Calu3 (cell line): ENCODE results near the gene NUP93. TPM values are rescaled to one million over a fixed set of nuclear protein-coding genes. Genes with fewer than 3 reads are reported as not detected.
"Not testable (repeated sequence)": the region's sequence is repeated elsewhere in the genome, so short reads cannot be mapped to it uniquely, and the experiment has no call there.

Experiments
- BruUV-seq: library from RNA; stranded (reverse); fragments of 400-500 nt; replicated peaks from 2 replicates; lab custom pipeline; 2021; lab: Mats Ljungman, UMichigan
- CTCF ChIA-PET: fragments of 300-600 bp; sonication (Branson Sonifier 250); formaldehyde crosslinking; loops from one replicate; lab custom pipeline; 2022; ENCODE audit warnings: antibody characterized with exemption; lab: Charles Lee
- DNase-seq: peaks from one replicate; pipeline ENCODE4 v3.0.0; 2022
- H3K27ac Mint-ChIP-seq: one replicate; pipeline ENCODE4 v1.8.0; 2022; ENCODE audit warnings: mixed read lengths; ENCODE audit not compliant: unreplicated experiment
- H3K27me3 Mint-ChIP-seq: one replicate; pipeline ENCODE4 v1.8.0; 2022; ENCODE audit warnings: mixed read lengths; ENCODE audit not compliant: unreplicated experiment
- H3K36me3 Mint-ChIP-seq: one replicate; pipeline ENCODE4 v1.8.0; 2022; ENCODE audit warnings: mild to moderate bottlenecking, moderate library complexity, mixed read lengths; ENCODE audit not compliant: insufficient read depth, unreplicated experiment
- H3K4me1 Mint-ChIP-seq: one replicate; pipeline ENCODE4 v1.8.0; 2022; ENCODE audit warnings: mild to moderate bottlenecking, low read depth, mixed read lengths; ENCODE audit not compliant: unreplicated experiment
- H3K4me3 Mint-ChIP-seq: one replicate; pipeline ENCODE4 v1.8.0; 2022; ENCODE audit warnings: mild to moderate bottlenecking, low read depth, moderate library complexity, mixed read lengths; ENCODE audit not compliant: unreplicated experiment
- H3K9me3 Mint-ChIP-seq: one replicate; pipeline ENCODE4 v1.8.0; 2022; ENCODE audit warnings: low read depth, mixed read lengths; ENCODE audit not compliant: unreplicated experiment
- CTCF ChIP-seq: fragments of 200-600 bp; IDR thresholded peaks from one replicate; pipeline ENCODE4 v1.8.0; 2022; ENCODE audit warnings: antibody characterized with exemption; ENCODE audit not compliant: unreplicated experiment
- intact Hi-C: fragments of 100-400 bp; cut with micrococcal nuclease; formaldehyde crosslinking; loops from one replicate; pipeline ENCODE4 v1.10.0; 2022; ENCODE audit not compliant: unreplicated experiment
- total RNA-seq: library from RNA; stranded (reverse); gene quantifications from 2 replicates; pipeline ENCODE4 v1.2.3, GENCODE V29; 2022

The NUP93 gene
- total RNA-seq, 1 experiment from 2014 or later: 120 TPM

- CTCF ChIA-PET: no interaction called here
- peaks cover 19% of the 10 kb centered on the region for H3K27me3 Mint-ChIP-seq
- BruUV-seq: no TSS peak
- intact Hi-C loops: no loop called here
- TF ChIP-seq CTCF: no peak
- no peak overlapping the region for H3K4me3 Mint-ChIP-seq
- H3K27ac Mint-ChIP-seq: no peak overlapping the region
- H3K36me3 Mint-ChIP-seq: no peaks in the 10 kb centered on the region
- no peaks in the 10 kb centered on the region for H3K9me3 Mint-ChIP-seq
- DNase-seq: no peak
- H3K4me1 Mint-ChIP-seq: no peaks in the 10 kb centered on the region
Observed at GRCh38 chr16:56716761-56717160, 13.2 kb upstream of the NUP93 start.

- H3K27me3 Mint-ChIP-seq: peaks cover 21% of the 10 kb centered on the region
Observed at GRCh38 chr16:56717532-56717931, 12.4 kb upstream of the NUP93 start.

GRCh38 chr16:56722200-56722842 lies 7.6 kb upstream of the NUP93 start:
- BruUV-seq: no TSS peak
- CTCF ChIA-PET: no interaction called here
- TF ChIP-seq CTCF: no peak
- peaks cover 13% of the 10 kb centered on the region for H3K27me3 Mint-ChIP-seq
- no peak for DNase-seq
- H3K4me1 Mint-ChIP-seq: no peaks in the 10 kb centered on the region
- intact Hi-C loops: no loop called here
- no peak overlapping the region for H3K4me3 Mint-ChIP-seq
- no peak overlapping the region for H3K27ac Mint-ChIP-seq
- H3K36me3 Mint-ChIP-seq: no peaks in the 10 kb centered on the region
- H3K9me3 Mint-ChIP-seq: no peaks in the 10 kb centered on the region

More at GRCh38 chr16:56717532-56717931, 12.4 kb upstream of the NUP93 start:
- H3K9me3 Mint-ChIP-seq, H3K36me3 Mint-ChIP-seq, BruUV-seq, H3K27ac Mint-ChIP-seq, DNase-seq, H3K4me3 Mint-ChIP-seq, CTCF ChIA-PET, H3K4me1 Mint-ChIP-seq, intact Hi-C loops: not testable (repeated sequence)

- DNase-seq: no peak
- H3K4me1 Mint-ChIP-seq: peaks cover 6% of the 10 kb centered on the region
- CTCF ChIA-PET: interaction anchor here (0.5 to 1.0 kb wide), 2 partner anchors 9 to 198 kb away, joined by 3 to 4 read pairs; no protein-coding TSS in a partner anchor
- no TSS peak for BruUV-seq
- H3K27ac Mint-ChIP-seq: no peak overlapping the region
- no peaks in the 10 kb centered on the region for H3K36me3 Mint-ChIP-seq
- no peak for TF ChIP-seq CTCF
- peaks cover 13% of the 10 kb centered on the region for H3K27me3 Mint-ChIP-seq
- H3K4me3 Mint-ChIP-seq: no peak overlapping the region
- intact Hi-C loops: no loop called here
- no peaks in the 10 kb centered on the region for H3K9me3 Mint-ChIP-seq
Observed at GRCh38 chr16:56724191-56724590, 5.7 kb upstream of the NUP93 start.

- Mint-ChIP-seq H3K27me3 (peaks cover 13% of the 10 kb centered on the region), H3K4me3 (no peak overlapping the region), H3K4me1 (peaks cover 13% of the 10 kb centered on the region), H3K36me3 (no peaks in the 10 kb centered on the region), H3K9me3 (no peaks in the 10 kb centered on the region), H3K27ac (no peak overlapping the region)
- CTCF ChIA-PET: no interaction called here
- DNase-seq: no peak
- no peak for TF ChIP-seq CTCF
- intact Hi-C loops: no loop called here
- no TSS peak for BruUV-seq
Observed at GRCh38 chr16:56726283-56726682, 3.6 kb upstream of the NUP93 start.
